SK-N-SH (cell line): ENCODE data around the gene RAD23B.

Experiments
- IRF3 ChIP-seq: fragments of 150-350 bp; IDR thresholded peaks from 2 replicates; pipeline ENCODE4 v1.6.1; 2016; ENCODE audit warnings: mild to moderate bottlenecking, low read depth, low read length
- RCOR1 ChIP-seq: fragments of 150-350 bp; IDR thresholded peaks from 2 replicates; pipeline ENCODE4 v1.6.1; 2017; ENCODE audit warnings: antibody characterized with exemption, low read length

DNA sequence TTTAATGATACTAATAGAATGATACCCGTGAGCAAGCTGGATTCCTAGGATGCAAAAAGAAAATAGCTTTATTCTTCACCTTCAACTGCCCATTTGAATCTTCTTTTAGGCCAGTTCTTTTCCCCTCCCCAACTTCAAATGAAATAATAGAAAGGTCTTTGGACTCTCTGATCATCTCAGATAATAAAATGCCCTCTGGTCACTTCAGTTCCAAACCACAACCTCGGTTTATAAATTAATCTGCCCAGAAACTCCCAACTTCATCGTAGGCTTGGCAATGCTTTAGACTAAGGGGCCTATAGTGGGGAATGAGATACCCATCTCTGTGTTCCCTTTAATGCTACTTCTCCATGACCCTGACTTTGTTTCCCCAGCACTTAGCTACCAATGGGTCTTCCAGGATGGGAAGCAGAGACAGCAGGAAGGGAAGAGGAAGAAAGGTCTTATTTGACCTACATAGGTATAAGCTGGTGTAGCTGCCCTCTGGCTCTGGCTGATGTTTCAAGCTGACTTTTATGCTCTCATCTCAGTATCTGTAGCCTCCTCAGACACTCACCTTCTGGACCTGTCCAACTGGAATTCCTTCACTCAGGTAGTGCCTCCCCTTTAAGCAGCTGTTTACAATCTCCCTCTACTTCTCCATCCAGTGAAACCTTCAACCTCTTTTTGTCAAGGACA lies 47.2 kb upstream of the RAD23B start:
- no peak for TF ChIP-seq IRF3
- no peak for TF ChIP-seq RCOR1
